IMR-90 (cell line): ENCODE data around the gene SCNN1B.

Source experiments
- BHLHE40 ChIP-seq: fragments of 150-350 bp; IDR thresholded peaks from 2 replicates; pipeline ENCODE4 v1.6.1; 2016; ENCODE audit warnings: mild to moderate bottlenecking, low read depth, low read length
- MXI1 ChIP-seq: IDR thresholded peaks from 2 replicates; pipeline ENCODE4 v1.6.1; 2012; ENCODE audit warnings: low read depth, mild to moderate bottlenecking, low read length, moderate library complexity, borderline replicate concordance
- POLR2A ChIP-seq: IDR thresholded peaks from 2 replicates; pipeline ENCODE4 v1.6.1; 2012; ENCODE audit warnings: mild to moderate bottlenecking, low read depth, low read length
- RAD21 ChIP-seq: IDR thresholded peaks from 2 replicates; pipeline ENCODE4 v1.6.1; 2012; ENCODE audit warnings: low read length, improper control_type of control experiment
- RCOR1 ChIP-seq: IDR thresholded peaks from 2 replicates; pipeline ENCODE4 v1.6.1; 2012; ENCODE audit warnings: mild to moderate bottlenecking, low read length, improper control_type of control experiment; ENCODE audit not compliant: insufficient replicate concordance
- TF ChIP-seq, protein P1 (sequence below): conservative IDR thresholded peaks from 2 replicates; pipeline ENCODE4 v1.5.1; 2012; ENCODE audit warnings: mild to moderate bottlenecking, low read depth, low read length, improper control_type of control experiment
- TF ChIP-seq, protein P2 (sequence below): fragments of 150-350 bp; IDR thresholded peaks from 2 replicates; pipeline ENCODE4 v1.6.1; 2017; ENCODE audit warnings: mild to moderate bottlenecking, antibody characterized with exemption, low read length, low read depth

DNA sequence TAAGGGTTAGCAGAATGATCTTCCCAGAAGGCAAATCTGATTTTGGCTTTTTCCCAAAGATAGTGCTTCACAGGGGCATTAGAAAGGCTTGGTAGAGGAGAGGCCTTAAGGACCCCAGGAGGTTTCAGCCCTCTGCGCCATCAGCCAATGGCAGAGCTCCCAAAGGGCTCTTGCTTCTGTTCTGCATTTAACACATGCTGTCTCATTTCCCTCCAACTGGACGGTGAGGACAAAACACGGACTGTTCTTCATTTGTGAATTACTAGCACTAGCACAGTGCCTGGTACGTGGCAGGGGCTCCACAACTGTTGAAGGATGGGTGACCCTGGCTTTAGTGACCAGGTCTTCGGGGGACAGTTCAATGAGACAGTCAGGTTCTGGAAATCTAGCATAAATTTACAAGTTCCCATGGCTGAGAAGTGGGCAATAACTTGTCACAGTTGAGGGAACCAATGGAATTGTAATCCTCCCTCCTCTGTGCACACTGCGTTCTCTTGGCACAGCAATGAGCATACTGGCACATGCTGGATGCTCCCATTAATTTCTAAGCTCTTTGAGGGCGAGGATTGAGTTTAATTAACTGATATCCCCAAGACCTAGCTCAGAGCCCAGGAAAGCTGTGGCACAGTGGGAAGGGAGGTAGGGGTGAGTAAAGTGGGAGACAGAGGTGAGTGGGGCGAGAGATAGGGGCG lies 105.5 kb downstream of the SCNN1B start:
- TF ChIP-seq, protein P1, sequence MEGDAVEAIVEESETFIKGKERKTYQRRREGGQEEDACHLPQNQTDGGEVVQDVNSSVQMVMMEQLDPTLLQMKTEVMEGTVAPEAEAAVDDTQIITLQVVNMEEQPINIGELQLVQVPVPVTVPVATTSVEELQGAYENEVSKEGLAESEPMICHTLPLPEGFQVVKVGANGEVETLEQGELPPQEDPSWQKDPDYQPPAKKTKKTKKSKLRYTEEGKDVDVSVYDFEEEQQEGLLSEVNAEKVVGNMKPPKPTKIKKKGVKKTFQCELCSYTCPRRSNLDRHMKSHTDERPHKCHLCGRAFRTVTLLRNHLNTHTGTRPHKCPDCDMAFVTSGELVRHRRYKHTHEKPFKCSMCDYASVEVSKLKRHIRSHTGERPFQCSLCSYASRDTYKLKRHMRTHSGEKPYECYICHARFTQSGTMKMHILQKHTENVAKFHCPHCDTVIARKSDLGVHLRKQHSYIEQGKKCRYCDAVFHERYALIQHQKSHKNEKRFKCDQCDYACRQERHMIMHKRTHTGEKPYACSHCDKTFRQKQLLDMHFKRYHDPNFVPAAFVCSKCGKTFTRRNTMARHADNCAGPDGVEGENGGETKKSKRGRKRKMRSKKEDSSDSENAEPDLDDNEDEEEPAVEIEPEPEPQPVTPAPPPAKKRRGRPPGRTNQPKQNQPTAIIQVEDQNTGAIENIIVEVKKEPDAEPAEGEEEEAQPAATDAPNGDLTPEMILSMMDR = no peak
- no peak for TF ChIP-seq POLR2A
- TF ChIP-seq RAD21 = no peak
- TF ChIP-seq RCOR1 = no peak
- TF ChIP-seq BHLHE40 = no peak
- TF ChIP-seq, protein P2, sequence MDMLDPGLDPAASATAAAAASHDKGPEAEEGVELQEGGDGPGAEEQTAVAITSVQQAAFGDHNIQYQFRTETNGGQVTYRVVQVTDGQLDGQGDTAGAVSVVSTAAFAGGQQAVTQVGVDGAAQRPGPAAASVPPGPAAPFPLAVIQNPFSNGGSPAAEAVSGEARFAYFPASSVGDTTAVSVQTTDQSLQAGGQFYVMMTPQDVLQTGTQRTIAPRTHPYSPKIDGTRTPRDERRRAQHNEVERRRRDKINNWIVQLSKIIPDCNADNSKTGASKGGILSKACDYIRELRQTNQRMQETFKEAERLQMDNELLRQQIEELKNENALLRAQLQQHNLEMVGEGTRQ = no peak
- TF ChIP-seq MXI1 = no peak
